Esophagus muscularis mucosa (tissue), 3 donors: ENCODE data around the gene PRXL2C.

Experiments
- POLR2AphosphoS5 ChIP-seq, 2 donors: sonication (generic); formaldehyde crosslinking; IDR thresholded peaks; one replicate each; pipeline ENCODE4 v1.6.1; 2017; ENCODE audit warnings: antibody characterized with exemption in 2 of 2
- TF ChIP-seq, protein P1 (sequence below), 3 experiments: fragments of 200-600 bp in 2 of 3; fragments of 450-650 bp in 1 of 3; sonication (generic) in 2 of 3; IDR thresholded peaks; one replicate each; pipeline ENCODE4 v1.5.1; 2017 to 2019; ENCODE audit warnings: antibody characterized with exemption in 3 of 3, mild to moderate bottlenecking in 2 of 3, moderate library complexity in 1 of 3

GRCh38 chr9:96674906-96675538 lies 19.9 kb upstream of the PRXL2C start:
- TF ChIP-seq, protein P1, sequence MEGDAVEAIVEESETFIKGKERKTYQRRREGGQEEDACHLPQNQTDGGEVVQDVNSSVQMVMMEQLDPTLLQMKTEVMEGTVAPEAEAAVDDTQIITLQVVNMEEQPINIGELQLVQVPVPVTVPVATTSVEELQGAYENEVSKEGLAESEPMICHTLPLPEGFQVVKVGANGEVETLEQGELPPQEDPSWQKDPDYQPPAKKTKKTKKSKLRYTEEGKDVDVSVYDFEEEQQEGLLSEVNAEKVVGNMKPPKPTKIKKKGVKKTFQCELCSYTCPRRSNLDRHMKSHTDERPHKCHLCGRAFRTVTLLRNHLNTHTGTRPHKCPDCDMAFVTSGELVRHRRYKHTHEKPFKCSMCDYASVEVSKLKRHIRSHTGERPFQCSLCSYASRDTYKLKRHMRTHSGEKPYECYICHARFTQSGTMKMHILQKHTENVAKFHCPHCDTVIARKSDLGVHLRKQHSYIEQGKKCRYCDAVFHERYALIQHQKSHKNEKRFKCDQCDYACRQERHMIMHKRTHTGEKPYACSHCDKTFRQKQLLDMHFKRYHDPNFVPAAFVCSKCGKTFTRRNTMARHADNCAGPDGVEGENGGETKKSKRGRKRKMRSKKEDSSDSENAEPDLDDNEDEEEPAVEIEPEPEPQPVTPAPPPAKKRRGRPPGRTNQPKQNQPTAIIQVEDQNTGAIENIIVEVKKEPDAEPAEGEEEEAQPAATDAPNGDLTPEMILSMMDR (IDR thresholded peaks at IDR 0.05) = no peak
- TF ChIP-seq POLR2AphosphoS5 (IDR thresholded peaks at IDR 0.05) = no peak
